BLaER1 (cell line): ENCODE measurements around the gene TSPAN9.

Experiments
- H3K27ac ChIP-seq: shearing (Covaris generic); formaldehyde crosslinking; 2 replicates; pipeline ENCODE4 v1.8.1; 2022
- H3K27me3 ChIP-seq: shearing (Covaris generic); formaldehyde crosslinking; 2 replicates; pipeline ENCODE4 v1.8.1; 2022
- H3K36me3 ChIP-seq: shearing (Covaris generic); formaldehyde crosslinking; 2 replicates; pipeline ENCODE4 v1.8.1; 2022
- H3K4me1 ChIP-seq: shearing (Covaris generic); formaldehyde crosslinking; 2 replicates; pipeline ENCODE4 v1.8.1; 2022
- H3K4me2 ChIP-seq: shearing (Covaris generic); formaldehyde crosslinking; 2 replicates; pipeline ENCODE4 v1.8.1; 2022
- H3K4me3 ChIP-seq: shearing (Covaris generic); formaldehyde crosslinking; 2 replicates; pipeline ENCODE4 v1.8.1; 2022
- H3K9ac ChIP-seq: shearing (Covaris generic); formaldehyde crosslinking; 2 replicates; pipeline ENCODE4 v1.8.1; 2022
- H3K9me3 ChIP-seq: shearing (Covaris generic); formaldehyde crosslinking; 2 replicates; pipeline ENCODE4 v1.8.1; 2022
- H4K20me1 ChIP-seq: shearing (Covaris generic); formaldehyde crosslinking; 2 replicates; pipeline ENCODE4 v1.8.1; 2022
- Cebpa-rat ChIP-seq: shearing (Covaris generic); IDR thresholded peaks from 2 replicates; pipeline ENCODE4 v1.8.1; 2022

TSPAN9 gene

DNA sequence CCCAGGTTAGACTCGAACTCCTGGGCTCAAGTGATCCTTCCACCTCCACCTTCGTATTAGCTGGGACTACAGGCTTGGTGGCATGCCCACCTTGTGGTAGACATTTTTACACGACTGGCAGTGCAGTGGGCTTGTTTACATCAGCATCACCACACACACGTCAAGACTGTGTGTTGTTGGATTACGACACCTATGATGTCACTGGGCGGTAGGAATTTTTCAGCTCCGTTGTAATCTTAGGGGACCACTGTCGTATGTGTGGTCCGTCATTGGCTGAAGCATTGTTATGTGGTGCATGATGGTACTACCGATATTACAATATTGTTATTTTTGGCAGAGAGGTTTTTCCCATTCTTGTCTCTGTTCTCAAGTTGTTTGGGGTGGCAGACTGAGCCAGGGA, 50.7 kb downstream of the TSPAN9 start:
- peaks cover 13% of the 10 kb centered on the region for H3K9me3 ChIP-seq
- H3K4me2 ChIP-seq = no peak overlapping the region
- H3K4me3 ChIP-seq = no peak overlapping the region
- peaks cover 46% of the 10 kb centered on the region for H3K4me1 ChIP-seq
- H3K27me3 ChIP-seq = no peaks in the 10 kb centered on the region
- H3K27ac ChIP-seq = no peak overlapping the region
- H4K20me1 ChIP-seq = peaks cover 70% of the 10 kb centered on the region
- no peak for TF ChIP-seq Cebpa-rat
- H3K9ac ChIP-seq = no peak overlapping the region
- H3K36me3 ChIP-seq = no peaks in the 10 kb centered on the region

- Histone ChIP-seq H4K20me1 (peaks cover 65% of the 10 kb centered on the region), H3K4me2 (peak overlapping the region; percentile 74), H3K9ac (no peak overlapping the region), H3K4me3 (no peak overlapping the region), H3K27ac (no peak overlapping the region), H3K27me3 (no peaks in the 10 kb centered on the region), H3K9me3 (peaks cover 12% of the 10 kb centered on the region), H3K4me1 (peaks cover 48% of the 10 kb centered on the region), H3K36me3 (no peaks in the 10 kb centered on the region)
- TF ChIP-seq Cebpa-rat = 0 out of 2 replicates have a peak, but pooled peaks have one; percentile 28
Observed at GRCh38 chr12:3128498-3129293, 51.5 kb downstream of the TSPAN9 start.

DNA sequence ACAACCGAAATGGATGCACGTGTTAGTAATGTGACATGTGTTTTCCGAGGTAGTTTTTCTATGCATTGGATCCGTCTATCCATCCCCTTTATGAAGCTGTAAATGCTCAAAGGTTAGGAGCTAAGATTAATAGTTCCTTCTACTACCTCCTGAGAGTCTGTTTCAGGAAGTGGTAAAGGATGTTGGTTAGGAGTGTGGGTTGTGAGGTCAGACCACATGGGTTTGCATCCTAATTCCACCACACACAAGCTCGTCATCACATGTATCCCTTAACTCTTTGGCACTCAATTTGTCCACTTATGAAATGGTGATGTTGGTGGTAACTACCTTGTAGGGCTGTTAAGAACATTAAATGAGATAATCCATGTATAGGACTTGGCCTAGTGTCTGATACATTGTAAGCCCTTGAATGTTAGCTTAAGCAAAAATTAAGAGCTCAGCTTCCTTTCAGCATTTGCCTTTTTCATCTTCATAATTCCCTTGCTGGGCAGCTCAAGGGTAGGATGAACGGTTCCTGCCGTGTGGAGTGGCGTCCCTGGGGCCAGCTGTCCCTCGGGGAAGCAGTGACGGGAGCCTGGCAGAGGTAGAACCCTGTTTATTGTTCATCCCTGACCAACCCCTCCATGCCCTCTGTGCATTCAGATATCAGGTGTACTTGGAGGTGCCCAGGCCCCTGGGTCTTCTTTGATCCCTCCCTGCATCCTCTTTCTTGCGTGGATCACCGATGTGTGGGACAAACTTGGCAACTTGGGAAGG, 52.3 kb downstream of the TSPAN9 start:
- H3K4me3 ChIP-seq = no peak overlapping the region
- no peak overlapping the region for H3K27ac ChIP-seq
- H3K4me1 ChIP-seq = peaks cover 56% of the 10 kb centered on the region

DNA sequence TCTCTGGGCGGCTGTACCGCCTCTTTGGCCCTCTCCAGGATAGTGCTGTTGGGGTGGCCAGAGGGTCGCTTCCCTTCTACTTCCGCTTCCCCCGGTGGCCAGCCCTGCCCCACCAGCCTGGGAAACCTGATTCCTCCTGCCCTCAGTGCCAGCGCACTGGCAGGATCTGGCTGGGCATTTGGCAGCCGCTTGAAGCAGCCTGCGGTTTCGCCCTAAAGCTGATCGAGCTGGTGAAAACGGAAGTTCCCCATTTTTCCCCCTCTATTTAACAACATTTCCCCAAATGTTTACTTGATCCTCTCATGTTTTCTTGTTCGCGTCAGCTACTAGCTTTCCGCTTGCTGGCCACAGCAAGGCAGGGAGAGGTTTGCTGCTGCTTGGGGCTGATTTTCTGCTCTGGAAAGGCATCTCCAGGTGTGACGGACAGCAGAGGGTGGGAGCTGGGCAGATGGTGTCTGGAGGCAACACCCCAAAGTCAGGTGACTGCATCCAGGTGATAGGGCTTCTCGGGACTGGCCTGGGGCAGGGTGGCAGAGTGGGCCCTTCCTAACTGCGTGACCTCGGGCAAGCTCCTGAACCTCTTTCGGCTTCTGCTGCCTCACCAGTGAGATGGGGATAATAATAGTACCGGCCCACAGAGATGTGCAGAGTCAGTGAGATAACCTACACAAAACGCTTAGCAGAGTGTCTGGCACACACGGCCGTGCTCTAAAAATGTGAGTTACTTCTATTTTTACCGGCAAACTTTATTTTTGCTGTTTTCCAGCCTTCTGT, 53.1 kb downstream of the TSPAN9 start:
- Histone ChIP-seq H4K20me1 (peaks cover 71% of the 10 kb centered on the region), H3K4me2 (peak overlapping the region; percentile 74), H3K4me3 (no peak overlapping the region), H3K27me3 (no peaks in the 10 kb centered on the region), H3K27ac (no peak overlapping the region), H3K9me3 (no peaks in the 10 kb centered on the region), H3K9ac (no peak overlapping the region), H3K4me1 (peaks cover 60% of the 10 kb centered on the region), H3K36me3 (no peaks in the 10 kb centered on the region)
- TF ChIP-seq Cebpa-rat = no peak

More for the DNA sequence above, 52.3 kb downstream of the TSPAN9 start:
- peaks cover 65% of the 10 kb centered on the region for H4K20me1 ChIP-seq
- no peaks in the 10 kb centered on the region for H3K27me3 ChIP-seq
- H3K36me3 ChIP-seq = no peaks in the 10 kb centered on the region
- no peak for TF ChIP-seq Cebpa-rat
- peak overlapping the region; percentile 74 for H3K4me2 ChIP-seq
- no peak overlapping the region for H3K9ac ChIP-seq
- H3K9me3 ChIP-seq = peaks cover 5% of the 10 kb centered on the region

DNA sequence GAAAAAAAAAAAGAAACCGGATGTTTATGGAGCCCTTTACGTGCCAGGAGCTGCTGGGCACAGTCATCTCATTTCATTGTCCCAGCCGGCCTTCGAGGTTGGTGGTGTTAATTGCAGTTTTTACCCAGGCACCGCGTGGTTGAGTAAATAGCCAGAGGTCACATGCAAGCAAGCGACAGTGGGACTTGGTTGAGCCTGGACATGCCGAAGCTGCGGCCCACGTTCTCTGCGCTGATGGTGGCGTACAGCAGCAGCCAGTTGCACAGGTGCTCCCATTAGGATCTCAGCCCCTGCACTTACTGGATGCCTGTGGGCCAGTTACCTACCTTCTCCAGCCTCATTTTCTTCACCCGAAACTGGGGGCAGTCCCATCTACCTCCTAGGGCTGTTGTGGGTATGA, 54.0 kb downstream of the TSPAN9 start:
- no peak for TF ChIP-seq Cebpa-rat
- no peak overlapping the region for H3K9ac ChIP-seq
- no peaks in the 10 kb centered on the region for H3K27me3 ChIP-seq
- H4K20me1 ChIP-seq = peaks cover 69% of the 10 kb centered on the region
- peaks cover 65% of the 10 kb centered on the region for H3K4me1 ChIP-seq
- H3K27ac ChIP-seq = no peak overlapping the region
- H3K4me3 ChIP-seq = no peak overlapping the region
- peak overlapping the region; percentile 74 for H3K4me2 ChIP-seq
- H3K36me3 ChIP-seq = no peaks in the 10 kb centered on the region
- H3K9me3 ChIP-seq = no peaks in the 10 kb centered on the region

DNA sequence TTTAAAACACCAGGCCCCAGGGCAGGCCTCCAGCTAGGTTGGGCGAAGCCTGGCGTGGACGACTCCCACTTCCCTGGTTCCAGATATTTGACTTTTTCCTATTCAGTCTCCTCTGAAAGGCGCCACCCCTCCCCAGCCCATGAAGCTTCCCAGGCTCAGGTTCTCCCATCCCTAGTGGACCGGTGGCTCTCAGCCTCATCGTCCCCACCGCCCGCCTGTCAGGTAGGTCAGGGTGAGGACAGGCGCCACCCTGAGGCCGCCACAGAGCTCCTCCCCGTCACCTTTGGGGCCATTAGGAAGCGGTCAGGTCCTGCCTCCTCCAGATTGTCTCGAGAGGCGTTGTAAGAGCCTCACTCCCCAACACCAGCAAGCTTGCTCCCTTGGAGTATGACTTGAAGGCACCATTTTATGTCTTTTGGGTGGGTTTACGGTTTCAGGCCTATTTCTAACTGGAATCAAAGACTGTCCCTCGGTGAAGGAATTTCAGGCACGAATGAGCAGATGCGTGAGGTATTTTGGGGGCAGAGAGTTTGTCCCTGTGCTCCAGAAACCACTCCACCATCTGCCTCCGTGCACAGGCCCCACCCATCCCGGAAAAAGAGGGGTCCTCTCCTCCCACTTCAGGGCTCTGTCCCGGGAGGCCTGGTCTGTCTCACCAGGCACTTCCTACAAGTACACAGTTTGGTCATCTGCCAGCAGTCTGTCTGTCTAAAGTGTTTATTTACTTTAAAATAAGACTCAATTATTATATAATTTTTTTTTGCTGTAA, 55.6 kb downstream of the TSPAN9 start:
- Histone ChIP-seq H3K4me1 (peaks cover 77% of the 10 kb centered on the region), H3K36me3 (no peaks in the 10 kb centered on the region), H3K9ac (peak overlapping the region; percentile 7; the same call in 1 of the 2 replicates), H3K9me3 (no peaks in the 10 kb centered on the region), H4K20me1 (peaks cover 67% of the 10 kb centered on the region), H3K27me3 (no peaks in the 10 kb centered on the region), H3K27ac (no peak overlapping the region), H3K4me2 (peak overlapping the region; percentile 80), H3K4me3 (no peak overlapping the region)
- TF ChIP-seq Cebpa-rat = no peak

GRCh38 chr12:3133405-3133783, 56.2 kb downstream of the TSPAN9 start:
- Histone ChIP-seq H3K4me2 (peak overlapping the region; percentile 80), H3K36me3 (no peaks in the 10 kb centered on the region), H3K9ac (peak overlapping the region; percentile 7; the same call in 1 of the 2 replicates), H3K9me3 (no peaks in the 10 kb centered on the region), H3K27ac (no peak overlapping the region), H3K27me3 (no peaks in the 10 kb centered on the region), H3K4me1 (peaks cover 83% of the 10 kb centered on the region), H4K20me1 (peaks cover 61% of the 10 kb centered on the region), H3K4me3 (no peak overlapping the region)
- TF ChIP-seq Cebpa-rat = no peak

DNA sequence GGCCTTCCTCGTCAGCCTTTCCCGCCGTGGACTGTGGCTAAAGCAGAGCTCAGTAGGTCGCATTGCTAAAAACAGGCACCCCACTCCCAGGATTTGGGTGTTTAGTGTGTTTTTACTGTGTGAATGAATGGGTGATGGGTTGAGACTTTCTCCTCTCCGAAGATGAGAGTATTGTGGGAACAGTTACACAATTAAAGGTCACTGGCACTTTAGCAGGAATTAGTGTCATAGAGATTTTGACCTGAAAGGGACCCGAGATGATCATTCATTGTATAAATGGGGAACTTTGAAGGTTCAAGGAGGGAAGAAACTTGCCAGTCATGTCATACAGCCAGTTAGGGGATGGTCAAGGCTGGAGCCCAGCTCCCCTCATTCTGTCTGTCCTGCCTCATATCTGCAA, 56.9 kb downstream of the TSPAN9 start:
- H3K4me2 ChIP-seq = peak overlapping the region; percentile 80
- peaks cover 53% of the 10 kb centered on the region for H4K20me1 ChIP-seq
- no peak overlapping the region for H3K27ac ChIP-seq
- no peaks in the 10 kb centered on the region for H3K27me3 ChIP-seq
- H3K9me3 ChIP-seq = no peaks in the 10 kb centered on the region
- H3K4me1 ChIP-seq = peaks cover 88% of the 10 kb centered on the region
- no peak overlapping the region for H3K9ac ChIP-seq
- H3K4me3 ChIP-seq = no peak overlapping the region
- TF ChIP-seq Cebpa-rat = no peak
- H3K36me3 ChIP-seq = no peaks in the 10 kb centered on the region

GRCh38 chr12:3134526-3135135, 57.5 kb downstream of the TSPAN9 start:
- Histone ChIP-seq H3K4me1 (peaks cover 88% of the 10 kb centered on the region), H3K27me3 (no peaks in the 10 kb centered on the region), H3K9me3 (no peaks in the 10 kb centered on the region), H3K36me3 (no peaks in the 10 kb centered on the region), H4K20me1 (peaks cover 48% of the 10 kb centered on the region), H3K4me2 (peak overlapping the region; percentile 80; the same call in 1 of the 2 replicates), H3K4me3 (no peak overlapping the region), H3K9ac (no peak overlapping the region), H3K27ac (no peak overlapping the region)
- TF ChIP-seq Cebpa-rat = no peak
